Middle frontal gyrus (tissue), 1 donor: Measurements from ENCODE around the gene PALM3.
"Not testable (repeated sequence)": the region's sequence is repeated elsewhere in the genome, so short reads cannot be mapped to it uniquely, and the experiment has no call there.

Source experiments
- DNase-seq: peaks from one replicate; pipeline ENCODE4 v3.0.0-alpha.2; 2015; ENCODE audit warnings: low spot score; ENCODE audit errors: extremely low spot score

The PALM3 gene

GRCh38 chr19:14059652-14060155, 2.2 kb downstream of the PALM3 start:
- no peak for DNase-seq

- no peak for DNase-seq
Measured at GRCh38 chr19:14059093-14059480, 2.8 kb downstream of the PALM3 start.

- no peak for DNase-seq
Measured at GRCh38 chr19:14058182-14059092, 3.4 kb downstream of the PALM3 start.

GRCh38 chr19:14056741-14057356, 5.0 kb downstream of the PALM3 start:
- no peak for DNase-seq

GRCh38 chr19:14056069-14056666, 5.7 kb downstream of the PALM3 start:
- no peak for DNase-seq

GRCh38 chr19:14055396-14055795, 6.5 kb downstream of the PALM3 start:
- DNase-seq: no peak

GRCh38 chr19:14054721-14055120, 7.2 kb downstream of the PALM3 start:
- DNase-seq: no peak

- no peak for DNase-seq
Measured at GRCh38 chr19:14054099-14054498, 7.8 kb downstream of the PALM3 start.

- DNase-seq: no peak
Measured at GRCh38 chr19:14053500-14053899, 8.4 kb downstream of the PALM3 start.

GRCh38 chr19:14053032-14053431, 8.8 kb downstream of the PALM3 start:
- no peak for DNase-seq

- DNase-seq: no peak
Measured at GRCh38 chr19:14052470-14052869, 9.4 kb downstream of the PALM3 start.

- DNase-seq: no peak
Measured at GRCh38 chr19:14051980-14052379, 9.9 kb downstream of the PALM3 start.

- not testable (repeated sequence) for DNase-seq
Measured at GRCh38 chr19:14050961-14051360, 10.9 kb downstream of the PALM3 start.

- DNase-seq: no peak
Measured at GRCh38 chr19:14050512-14050911, 11.4 kb downstream of the PALM3 start.

- DNase-seq: no peak
Measured at GRCh38 chr19:14048443-14049153, 13.3 kb downstream of the PALM3 start.

- DNase-seq: not testable (repeated sequence)
Measured at GRCh38 chr19:14047866-14048265, 14.0 kb downstream of the PALM3 start.

GRCh38 chr19:14042659-14043608, 18.9 kb downstream of the PALM3 start:
- DNase-seq: not testable (repeated sequence)

- no peak for DNase-seq
Measured at GRCh38 chr19:14039181-14039580, 22.7 kb downstream of the PALM3 start.

- DNase-seq: no peak
Measured at GRCh38 chr19:14035706-14036105, 26.2 kb downstream of the PALM3 start.

- not testable (repeated sequence) for DNase-seq
Measured at GRCh38 chr19:14035159-14035558, 26.7 kb downstream of the PALM3 start.
